Neural cell (in vitro differentiated cells): ENCODE measurements around the gene IPP. TPM values are rescaled to one million over a fixed set of nuclear protein-coding genes. Genes with fewer than 3 reads are reported as not detected.
A peak's percentile ranks its signal among the peaks of the same experiment; 100 is the strongest.

Source experiments
- H2AFZ ChIP-seq: fragments of 200-600, 300-800 bp; sonication (generic), shearing (Covaris generic); 2 replicates; pipeline ENCODE4 v1.6.0; 2014; ENCODE audit warnings: low read depth, mild to moderate bottlenecking, antibody characterized with exemption, low read length, moderate library complexity
- H3F3A ChIP-seq: fragments of 200-600 bp; shearing (Covaris generic); 2 replicates; pipeline ENCODE4 v1.6.1; 2016; ENCODE audit warnings: mild to moderate bottlenecking, moderate library complexity, mixed read lengths, antibody characterized with exemption, low read length; ENCODE audit not compliant: insufficient read depth, poor library complexity, severe bottlenecking
- H3K27ac ChIP-seq: fragments of 200-600, 300-800 bp; sonication (generic), shearing (Covaris generic); 2 replicates; pipeline ENCODE4 v1.5.1; 2014; ENCODE audit warnings: mild to moderate bottlenecking, low read length, moderate library complexity
- H3K27me3 ChIP-seq: fragments of 300-800, 200-600 bp; sonication (generic), shearing (Covaris generic); 2 replicates; pipeline ENCODE4 v1.6.0; 2014; ENCODE audit warnings: mild to moderate bottlenecking, low read depth, low read length, moderate library complexity; ENCODE audit not compliant: insufficient read depth
- H3K36me3 ChIP-seq: fragments of 300-800, 200-600 bp; sonication (generic), shearing (Covaris generic); 2 replicates; pipeline ENCODE4 v1.5.1; 2014; ENCODE audit warnings: mild to moderate bottlenecking, antibody characterized with exemption, low read length, moderate library complexity; ENCODE audit not compliant: insufficient read depth
- H3K4me2 ChIP-seq: fragments of 300-800, 200-600 bp; sonication (generic), shearing (Covaris generic); 2 replicates; pipeline ENCODE4 v1.6.0; 2014; ENCODE audit warnings: mild to moderate bottlenecking, low read length
- H3K4me3 ChIP-seq: fragments of 300-800, 200-600 bp; sonication (generic), shearing (Covaris generic); 2 replicates; pipeline ENCODE4 v1.5.1; 2014; ENCODE audit warnings: mild to moderate bottlenecking, low read length, moderate library complexity
- H3K79me2 ChIP-seq: fragments of 200-600 bp; shearing (Covaris generic); replicated peaks from 2 replicates; pipeline ENCODE4 v1.6.0; 2014; ENCODE audit warnings: mild to moderate bottlenecking, low read length, moderate library complexity; ENCODE audit not compliant: insufficient read depth
- H3K9ac ChIP-seq: fragments of 300-800, 200-600 bp; sonication (generic), shearing (Covaris generic); 2 replicates; pipeline ENCODE4 v1.6.1; 2016; ENCODE audit warnings: mild to moderate bottlenecking, low read length, mixed read lengths
- H3K9me2 ChIP-seq: fragments of 200-600 bp; shearing (Covaris generic); 2 replicates; pipeline ENCODE4 v1.6.1; 2016; ENCODE audit warnings: mild to moderate bottlenecking, low read length, mixed read lengths; ENCODE audit not compliant: insufficient read depth
- H3K9me3 ChIP-seq: fragments of 200-600, 300-800 bp; sonication (generic), shearing (Covaris generic); 2 replicates; pipeline ENCODE4 v1.6.1; 2016; ENCODE audit warnings: mild to moderate bottlenecking, mixed run types, low read length, moderate library complexity, mixed read lengths
- H4K20me1 ChIP-seq: fragments of 200-600 bp; shearing (Covaris generic); 2 replicates; pipeline ENCODE4 v1.6.1; 2016; ENCODE audit warnings: mild to moderate bottlenecking, mixed run types; ENCODE audit not compliant: insufficient read depth
- EP300 ChIP-seq: fragments of 450-650 bp; conservative IDR thresholded peaks from 2 replicates; pipeline ENCODE4 v1.6.1; 2014; ENCODE audit warnings: antibody characterized with exemption, mild to moderate bottlenecking, moderate library complexity; ENCODE audit not compliant: poor library complexity, severe bottlenecking
- EZH2 ChIP-seq: fragments of 200-600, 300-800 bp; shearing (Covaris generic), sonication (generic); IDR thresholded peaks from 2 replicates; pipeline ENCODE4 v1.6.1; 2014; ENCODE audit warnings: antibody characterized with exemption, low read length, borderline replicate concordance, mild to moderate bottlenecking; ENCODE audit not compliant: insufficient read depth, poor library complexity, severe bottlenecking
- MXI1 ChIP-seq: fragments of 450-650 bp; conservative IDR thresholded peaks from 2 replicates; pipeline ENCODE4 v1.6.1; 2014; ENCODE audit warnings: antibody characterized with exemption, mild to moderate bottlenecking; ENCODE audit not compliant: poor library complexity, severe bottlenecking
- POLR2AphosphoS5 ChIP-seq: IDR thresholded peaks from 2 replicates; pipeline ENCODE4 v1.6.1; 2012
- RAD21 ChIP-seq: fragments of 450-650 bp; conservative IDR thresholded peaks from 2 replicates; pipeline ENCODE4 v1.6.1; 2014; ENCODE audit warnings: antibody characterized with exemption, mild to moderate bottlenecking, moderate library complexity
- SMC3 ChIP-seq: fragments of 450-650 bp; conservative IDR thresholded peaks from 2 replicates; pipeline ENCODE4 v1.6.1; 2014; ENCODE audit warnings: antibody characterized with exemption, mild to moderate bottlenecking, moderate library complexity; ENCODE audit not compliant: poor library complexity
- TAF1 ChIP-seq: IDR thresholded peaks from 2 replicates; pipeline ENCODE4 v1.6.1; 2012; ENCODE audit warnings: low read depth
- polyA plus RNA-seq: library from polyadenylated mRNA; depleted of rRNA; stranded (reverse); fragments of >200 nt; gene quantifications from 2 replicates; pipeline ENCODE4 v1.2.3, GENCODE V29; 2014
- TF ChIP-seq, protein P1 (sequence below): fragments of 450-650 bp; IDR thresholded peaks from 2 replicates; pipeline ENCODE4 v1.5.1; 2014; ENCODE audit warnings: antibody characterized with exemption, mild to moderate bottlenecking, moderate library complexity; ENCODE audit not compliant: poor library complexity, severe bottlenecking
- TF ChIP-seq, protein P2 (sequence below): IDR thresholded peaks from 2 replicates; pipeline ENCODE4 v1.6.1; 2012; ENCODE audit warnings: borderline replicate concordance

The IPP gene
- polyA plus RNA-seq, 1 donor from 2014 or later = 8.3 TPM

DNA sequence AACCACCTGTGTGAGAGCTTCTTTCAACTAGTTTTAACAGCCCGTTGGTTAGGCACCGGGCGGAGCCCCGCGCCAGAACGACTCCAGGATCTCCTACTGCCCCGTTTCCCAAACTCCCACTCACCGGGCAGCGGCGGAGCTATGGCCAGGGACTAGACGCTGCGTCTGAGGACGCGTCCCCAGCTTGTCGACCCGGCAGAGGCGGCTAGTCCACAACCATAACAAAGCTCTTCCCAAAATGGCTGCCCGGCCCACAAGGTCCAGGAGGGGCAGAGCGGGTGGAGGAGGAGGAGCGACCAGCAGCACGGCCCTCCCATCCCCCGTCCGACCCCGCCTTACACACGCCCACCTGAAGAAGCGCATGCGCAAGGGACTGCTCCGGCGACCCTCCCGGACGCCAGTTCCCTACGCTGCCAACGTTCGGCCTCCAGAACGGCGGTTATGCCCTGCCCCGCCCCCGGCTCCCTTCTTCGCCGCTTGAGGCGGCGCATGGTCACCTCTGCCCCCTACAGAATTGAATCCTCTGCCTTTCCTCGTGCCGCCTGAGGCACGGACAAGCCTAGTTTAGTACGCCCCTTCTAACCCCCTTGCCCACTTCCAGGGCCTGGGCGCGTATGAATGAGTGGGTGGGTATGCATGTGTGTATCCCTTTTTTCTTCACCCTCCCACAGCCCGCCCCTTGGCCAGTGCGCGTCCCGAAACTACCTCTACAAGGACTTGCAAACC is 64.0 kb downstream of the IPP start, which contains the start of gene GPBP1L1:
GPBP1L1 (minus strand) TSS at position 246 of the 726 bp plus-strand sequence. CDS start 27,446 bp downstream, outside the sequence.
- Histone ChIP-seq H3K27me3 (no peaks in the 10 kb centered on the region), H3K9me2 (no peaks in the 10 kb centered on the region), H3K9me3 (no peaks in the 10 kb centered on the region), H3K4me2 (peak within 1 kb of the TSS; percentile 60), H3K79me2 (peaks cover 64% of the 10 kb centered on the region), H3K4me3 (peak within 1 kb of the TSS; percentile 93), H3F3A (peaks cover 12% of the 10 kb centered on the region), H3K27ac (peak within 1 kb of the TSS; percentile 96), H3K36me3 (no peaks in the 10 kb centered on the region), H2AFZ (peak within 1 kb of the TSS; percentile 95), H3K9ac (peak within 1 kb of the TSS; percentile 90), H4K20me1 (no peaks in the 10 kb centered on the region)
- TF ChIP-seq, protein P1, sequence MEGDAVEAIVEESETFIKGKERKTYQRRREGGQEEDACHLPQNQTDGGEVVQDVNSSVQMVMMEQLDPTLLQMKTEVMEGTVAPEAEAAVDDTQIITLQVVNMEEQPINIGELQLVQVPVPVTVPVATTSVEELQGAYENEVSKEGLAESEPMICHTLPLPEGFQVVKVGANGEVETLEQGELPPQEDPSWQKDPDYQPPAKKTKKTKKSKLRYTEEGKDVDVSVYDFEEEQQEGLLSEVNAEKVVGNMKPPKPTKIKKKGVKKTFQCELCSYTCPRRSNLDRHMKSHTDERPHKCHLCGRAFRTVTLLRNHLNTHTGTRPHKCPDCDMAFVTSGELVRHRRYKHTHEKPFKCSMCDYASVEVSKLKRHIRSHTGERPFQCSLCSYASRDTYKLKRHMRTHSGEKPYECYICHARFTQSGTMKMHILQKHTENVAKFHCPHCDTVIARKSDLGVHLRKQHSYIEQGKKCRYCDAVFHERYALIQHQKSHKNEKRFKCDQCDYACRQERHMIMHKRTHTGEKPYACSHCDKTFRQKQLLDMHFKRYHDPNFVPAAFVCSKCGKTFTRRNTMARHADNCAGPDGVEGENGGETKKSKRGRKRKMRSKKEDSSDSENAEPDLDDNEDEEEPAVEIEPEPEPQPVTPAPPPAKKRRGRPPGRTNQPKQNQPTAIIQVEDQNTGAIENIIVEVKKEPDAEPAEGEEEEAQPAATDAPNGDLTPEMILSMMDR = no peak
- TF ChIP-seq EP300 (peak; percentile 22), SMC3 (no peak), TAF1 (peak; percentile 61), POLR2AphosphoS5 (peak; percentile 81), MXI1 (peak; percentile 90), EZH2 (no peak), RAD21 (no peak)
- TF ChIP-seq, protein P2, sequence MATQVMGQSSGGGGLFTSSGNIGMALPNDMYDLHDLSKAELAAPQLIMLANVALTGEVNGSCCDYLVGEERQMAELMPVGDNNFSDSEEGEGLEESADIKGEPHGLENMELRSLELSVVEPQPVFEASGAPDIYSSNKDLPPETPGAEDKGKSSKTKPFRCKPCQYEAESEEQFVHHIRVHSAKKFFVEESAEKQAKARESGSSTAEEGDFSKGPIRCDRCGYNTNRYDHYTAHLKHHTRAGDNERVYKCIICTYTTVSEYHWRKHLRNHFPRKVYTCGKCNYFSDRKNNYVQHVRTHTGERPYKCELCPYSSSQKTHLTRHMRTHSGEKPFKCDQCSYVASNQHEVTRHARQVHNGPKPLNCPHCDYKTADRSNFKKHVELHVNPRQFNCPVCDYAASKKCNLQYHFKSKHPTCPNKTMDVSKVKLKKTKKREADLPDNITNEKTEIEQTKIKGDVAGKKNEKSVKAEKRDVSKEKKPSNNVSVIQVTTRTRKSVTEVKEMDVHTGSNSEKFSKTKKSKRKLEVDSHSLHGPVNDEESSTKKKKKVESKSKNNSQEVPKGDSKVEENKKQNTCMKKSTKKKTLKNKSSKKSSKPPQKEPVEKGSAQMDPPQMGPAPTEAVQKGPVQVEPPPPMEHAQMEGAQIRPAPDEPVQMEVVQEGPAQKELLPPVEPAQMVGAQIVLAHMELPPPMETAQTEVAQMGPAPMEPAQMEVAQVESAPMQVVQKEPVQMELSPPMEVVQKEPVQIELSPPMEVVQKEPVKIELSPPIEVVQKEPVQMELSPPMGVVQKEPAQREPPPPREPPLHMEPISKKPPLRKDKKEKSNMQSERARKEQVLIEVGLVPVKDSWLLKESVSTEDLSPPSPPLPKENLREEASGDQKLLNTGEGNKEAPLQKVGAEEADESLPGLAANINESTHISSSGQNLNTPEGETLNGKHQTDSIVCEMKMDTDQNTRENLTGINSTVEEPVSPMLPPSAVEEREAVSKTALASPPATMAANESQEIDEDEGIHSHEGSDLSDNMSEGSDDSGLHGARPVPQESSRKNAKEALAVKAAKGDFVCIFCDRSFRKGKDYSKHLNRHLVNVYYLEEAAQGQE = peak; percentile 28

- Histone ChIP-seq H3K36me3 (no peaks in the 10 kb centered on the region), H3K9me2 (no peaks in the 10 kb centered on the region), H3K27me3 (no peaks in the 10 kb centered on the region), H3K79me2 (peaks cover 68% of the 10 kb centered on the region), H3K4me3 (peak overlapping the region; percentile 93), H3K4me2 (peak overlapping the region; percentile 55), H3K9me3 (no peaks in the 10 kb centered on the region), H3K27ac (peak overlapping the region; percentile 96), H4K20me1 (no peaks in the 10 kb centered on the region), H3F3A (peaks cover 12% of the 10 kb centered on the region), H2AFZ (peak overlapping the region; percentile 89), H3K9ac (peak overlapping the region; percentile 90)
- peak; percentile 48 for TF ChIP-seq RAD21
- TF ChIP-seq MXI1 = no peak
- TF ChIP-seq TAF1 = no peak
- no peak for TF ChIP-seq EP300
- TF ChIP-seq SMC3 = peak; percentile 57
- TF ChIP-seq POLR2AphosphoS5 = no peak
- TF ChIP-seq, protein P1 = peak; percentile 50
- no peak for TF ChIP-seq EZH2
- TF ChIP-seq, protein P2 = no peak
Measured at GRCh38 chr1:45686015-45686287, 64.5 kb downstream of the IPP start.
